GM12801 (cell line): Measurements from ENCODE around the gene SERPINB11.

Experiments used
- TF ChIP-seq, protein P1 (sequence below): IDR thresholded peaks from one replicate; pipeline ENCODE4 v1.5.1; 2011; ENCODE audit warnings: control low read depth; ENCODE audit not compliant: insufficient read length; ENCODE audit errors: extremely low read depth

SERPINB11 gene

DNA sequence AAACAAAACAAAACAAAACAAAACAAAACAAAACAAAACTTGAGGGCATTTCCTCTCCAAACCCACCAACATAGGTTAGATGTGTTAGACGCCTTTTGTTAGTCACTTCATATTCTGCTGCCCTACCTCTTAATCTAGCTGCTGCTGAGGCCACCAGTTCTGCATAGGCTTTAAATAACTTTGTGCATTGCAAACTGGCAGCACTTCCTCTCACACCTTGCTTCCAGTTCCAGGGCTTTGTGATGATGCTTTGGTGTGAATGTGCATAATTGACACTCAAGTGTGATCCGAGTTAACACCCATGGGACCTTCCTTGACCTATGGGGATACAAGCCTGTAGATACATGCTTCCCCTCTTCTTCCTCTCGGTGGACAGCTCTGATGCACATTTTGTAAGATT lies 2.3 kb upstream of the SERPINB11 start:
- TF ChIP-seq, protein P1, sequence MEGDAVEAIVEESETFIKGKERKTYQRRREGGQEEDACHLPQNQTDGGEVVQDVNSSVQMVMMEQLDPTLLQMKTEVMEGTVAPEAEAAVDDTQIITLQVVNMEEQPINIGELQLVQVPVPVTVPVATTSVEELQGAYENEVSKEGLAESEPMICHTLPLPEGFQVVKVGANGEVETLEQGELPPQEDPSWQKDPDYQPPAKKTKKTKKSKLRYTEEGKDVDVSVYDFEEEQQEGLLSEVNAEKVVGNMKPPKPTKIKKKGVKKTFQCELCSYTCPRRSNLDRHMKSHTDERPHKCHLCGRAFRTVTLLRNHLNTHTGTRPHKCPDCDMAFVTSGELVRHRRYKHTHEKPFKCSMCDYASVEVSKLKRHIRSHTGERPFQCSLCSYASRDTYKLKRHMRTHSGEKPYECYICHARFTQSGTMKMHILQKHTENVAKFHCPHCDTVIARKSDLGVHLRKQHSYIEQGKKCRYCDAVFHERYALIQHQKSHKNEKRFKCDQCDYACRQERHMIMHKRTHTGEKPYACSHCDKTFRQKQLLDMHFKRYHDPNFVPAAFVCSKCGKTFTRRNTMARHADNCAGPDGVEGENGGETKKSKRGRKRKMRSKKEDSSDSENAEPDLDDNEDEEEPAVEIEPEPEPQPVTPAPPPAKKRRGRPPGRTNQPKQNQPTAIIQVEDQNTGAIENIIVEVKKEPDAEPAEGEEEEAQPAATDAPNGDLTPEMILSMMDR, result no peak

DNA sequence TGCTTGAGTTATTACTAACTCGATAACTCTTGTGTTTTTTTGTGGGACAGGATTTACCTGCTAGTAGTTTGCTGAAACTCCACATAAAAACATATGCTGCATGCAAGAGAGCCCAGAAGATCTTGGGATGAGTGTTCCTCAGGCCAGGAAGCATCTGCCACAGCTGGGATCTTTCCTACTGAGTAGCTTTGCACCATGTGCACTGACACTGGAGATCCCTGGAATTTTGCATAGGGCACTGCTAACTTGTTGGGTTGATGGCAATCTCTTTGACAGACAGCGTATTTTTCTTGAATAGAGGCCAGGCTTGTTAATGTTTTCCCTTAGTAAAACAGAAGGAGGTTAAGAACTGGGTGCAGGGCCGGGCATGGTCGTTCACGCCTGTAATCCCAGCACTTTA lies 808 bp upstream of the SERPINB11 start:
- TF ChIP-seq, protein P1, result no peak

DNA sequence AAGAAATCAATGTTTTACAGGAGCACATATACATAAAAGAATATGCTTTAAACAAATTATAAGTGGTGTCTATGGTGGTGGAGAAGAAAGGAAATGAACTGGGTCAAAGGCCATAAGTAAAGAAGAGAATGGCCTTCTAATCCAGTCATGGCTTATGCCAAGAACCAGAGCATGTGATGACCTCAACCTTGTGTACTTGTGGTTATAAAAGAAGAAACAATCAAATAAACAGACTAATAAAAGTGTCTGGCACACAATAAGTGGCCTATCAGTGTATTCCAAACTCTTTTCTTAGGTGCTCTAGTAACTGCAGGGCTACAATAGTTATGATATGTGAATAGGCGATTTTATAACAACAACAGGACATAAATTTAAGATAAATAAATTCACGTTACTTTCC lies 2.6 kb downstream of the SERPINB11 start:
- TF ChIP-seq, protein P1, result no peak

DNA sequence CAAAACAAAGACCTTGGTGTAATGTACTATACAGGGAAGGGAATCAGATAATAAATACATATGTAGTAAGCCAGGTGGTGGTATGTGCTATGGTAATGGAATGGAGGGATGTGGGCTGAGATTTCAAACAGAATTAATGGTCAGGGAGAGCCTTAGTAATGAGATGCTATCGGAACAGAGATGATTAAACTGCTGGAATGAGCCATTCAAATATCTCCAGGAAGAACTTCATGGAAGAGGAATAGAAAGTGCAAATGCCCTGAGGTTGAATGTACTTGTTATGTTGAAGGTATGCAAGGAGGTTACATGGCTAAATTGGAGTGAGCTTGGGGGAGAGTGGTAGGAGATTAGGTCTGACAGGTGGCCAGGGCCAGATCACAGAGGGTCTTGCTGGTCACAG lies 5.1 kb downstream of the SERPINB11 start:
- TF ChIP-seq, protein P1, result no peak

DNA sequence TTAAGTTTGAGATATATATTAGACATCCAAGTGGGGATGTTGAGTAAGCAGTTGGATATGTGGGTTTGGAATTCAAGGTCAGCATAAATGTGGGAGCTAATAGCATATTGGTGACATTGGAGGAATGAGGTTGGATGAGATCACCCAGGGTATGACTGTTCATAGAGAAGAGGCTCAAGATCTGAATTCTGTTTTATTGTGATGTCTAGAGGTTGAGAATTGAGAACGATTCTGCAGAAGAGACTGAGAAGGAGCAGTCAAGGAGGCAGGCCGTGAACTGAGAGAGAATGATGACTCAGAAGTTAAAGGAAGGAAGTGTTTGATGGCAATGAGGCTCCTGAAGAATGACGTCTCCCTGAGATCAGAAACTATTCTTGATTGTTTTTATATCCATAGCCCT lies 5.9 kb downstream of the SERPINB11 start:
- TF ChIP-seq, protein P1, result no peak

DNA sequence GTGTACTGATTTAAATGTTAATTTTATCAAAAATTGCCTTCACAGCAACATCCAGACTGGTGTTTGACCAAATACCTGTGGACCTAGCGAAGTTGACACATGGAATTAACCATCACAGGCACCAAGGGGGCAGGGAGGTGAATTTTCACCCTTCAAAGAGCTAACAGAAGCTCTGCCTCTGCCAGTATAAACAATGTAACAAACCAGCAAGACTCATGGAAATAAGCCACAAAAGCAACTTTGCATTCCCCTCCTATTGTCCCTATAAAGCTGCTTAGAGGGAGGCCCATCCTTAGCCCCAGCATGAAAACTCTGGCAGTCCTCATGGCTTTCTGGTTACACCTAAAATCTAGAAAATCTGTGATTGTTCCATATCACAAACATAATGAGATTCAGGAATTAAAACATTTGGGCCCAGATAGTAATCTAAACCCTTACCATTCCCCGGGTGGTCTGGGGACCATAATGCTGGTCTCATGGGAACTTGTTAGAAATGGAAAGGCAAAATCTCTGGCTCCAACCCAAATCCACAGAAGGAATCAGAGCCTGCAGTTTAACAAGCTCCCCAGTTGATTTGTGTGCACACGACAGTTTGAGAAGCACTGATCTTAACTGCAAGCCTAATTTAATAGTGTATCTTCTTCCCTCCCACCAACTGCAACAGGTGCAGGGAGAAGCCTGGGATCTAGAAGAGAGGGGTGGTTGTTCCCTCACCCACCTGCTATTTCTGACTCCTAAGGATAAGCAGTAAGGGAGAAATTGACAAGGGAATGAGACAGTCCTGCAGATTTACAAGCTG lies 23.1 kb downstream of the SERPINB11 start:
- TF ChIP-seq, protein P1, result no peak

DNA sequence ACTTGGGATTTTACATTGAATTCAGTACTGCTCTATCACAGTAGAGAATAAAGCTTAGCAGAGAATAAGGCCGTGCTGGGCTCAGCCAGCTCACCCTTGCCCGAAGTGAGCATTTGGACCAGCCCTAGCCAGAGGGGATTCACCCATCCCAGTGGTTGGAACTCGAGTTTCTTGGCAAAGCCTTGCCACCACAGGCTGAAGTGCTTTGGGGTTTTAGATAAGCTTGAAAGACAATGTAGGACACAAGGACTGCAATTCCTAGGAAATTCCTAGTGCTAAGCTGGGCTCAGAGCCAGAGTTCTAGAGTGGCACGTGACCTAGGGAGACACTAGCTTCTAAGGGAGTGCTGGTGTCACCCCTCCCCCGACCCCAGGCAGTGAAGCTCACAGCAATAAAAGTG lies 28.0 kb downstream of the SERPINB11 start:
- TF ChIP-seq, protein P1, result no peak

DNA sequence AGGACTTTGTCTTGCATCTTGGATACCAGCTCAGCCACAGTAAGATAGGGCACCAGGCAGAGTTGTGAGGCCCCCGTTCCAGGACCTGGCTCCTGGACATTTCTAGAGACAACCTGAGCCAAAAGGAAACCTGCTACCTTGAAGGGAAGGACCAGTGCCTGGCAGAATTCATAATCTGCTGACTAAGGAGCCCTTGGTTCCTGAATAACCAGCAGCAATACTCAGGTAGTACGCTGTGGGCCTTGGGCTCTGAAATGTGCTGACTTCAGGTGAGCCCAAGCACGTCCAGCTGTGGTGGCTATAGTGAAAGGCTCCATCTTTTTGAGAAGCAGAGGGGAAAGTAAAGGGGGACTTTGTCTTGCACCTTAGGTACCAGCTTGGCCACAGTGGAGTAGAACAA lies 28.5 kb downstream of the SERPINB11 start:
- TF ChIP-seq, protein P1, result no peak
